HL-60 (cell line): ENCODE results near the gene OPRL1.

Experiments used
- DNase-seq, 2 experiments: peaks; one replicate each; pipeline ENCODE4 v3.0.0-alpha.2; 2010 to 2020; ENCODE audit warnings: low read depth in 1 of 2, low spot score in 1 of 2
- H3K27ac ChIP-seq: fragments of 250-450 bp; sonication (Bioruptor Pico); replicated peaks from 2 replicates; pipeline ENCODE4 v1.5.1; 2020; ENCODE audit warnings: mild to moderate bottlenecking, moderate library complexity
- H3K27me3 ChIP-seq: fragments of 250-450 bp; sonication (Bioruptor Pico); 2 replicates; pipeline ENCODE4 v1.5.1; 2021; ENCODE audit warnings: mild to moderate bottlenecking, moderate library complexity; ENCODE audit not compliant: insufficient read depth, poor library complexity, severe bottlenecking
- H3K4me3 ChIP-seq: replicated peaks from 2 replicates; pipeline ENCODE4 v1.5.1; 2011; ENCODE audit warnings: mild to moderate bottlenecking, control low read depth, low read length; ENCODE audit not compliant: insufficient read depth
- GABPA ChIP-seq: IDR thresholded peaks from 2 replicates; pipeline ENCODE4 v1.6.1; 2012; ENCODE audit warnings: low read depth
- POLR2AphosphoS5 ChIP-seq: IDR thresholded peaks from 2 replicates; pipeline ENCODE4 v1.6.1; 2012; ENCODE audit warnings: low read depth
- REST ChIP-seq: IDR thresholded peaks from 2 replicates; pipeline ENCODE4 v1.6.1; 2012; ENCODE audit warnings: low read depth; ENCODE audit not compliant: insufficient replicate concordance
- SPI1 ChIP-seq: IDR thresholded peaks from 2 replicates; pipeline ENCODE4 v1.6.1; 2012; ENCODE audit warnings: low read depth, mild to moderate bottlenecking, borderline replicate concordance
- TF ChIP-seq, protein P1 (sequence below): IDR thresholded peaks from one replicate; pipeline ENCODE4 v1.5.1; 2011; ENCODE audit warnings: low read length, control low read depth, inconsistent platforms; ENCODE audit not compliant: insufficient read depth

The OPRL1 gene

DNA sequence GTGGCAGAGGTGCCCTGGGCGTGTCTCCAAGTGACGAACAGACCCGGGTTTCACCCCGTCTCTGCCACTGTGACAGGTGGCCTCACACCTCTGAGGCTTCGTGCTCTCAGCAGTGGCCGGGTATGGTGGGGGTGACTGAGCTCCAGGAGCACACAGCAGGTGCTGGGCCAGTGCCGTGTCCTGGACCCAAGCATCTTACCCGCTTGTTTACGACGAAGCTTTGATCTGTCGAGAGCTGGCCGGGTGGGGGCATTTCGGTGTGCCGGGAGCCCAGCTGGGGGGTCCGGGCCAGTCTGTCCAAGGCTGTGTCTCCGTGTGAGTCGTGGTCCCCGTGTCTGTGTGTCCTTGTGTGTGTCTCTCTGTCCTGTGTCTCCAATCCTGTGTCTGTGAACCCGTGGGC, 11.5 kb downstream of the OPRL1 start:
- H3K27me3 ChIP-seq, result no peaks in the 10 kb centered on the region
- no peak for DNase-seq
- no peak overlapping the region for H3K27ac ChIP-seq
- H3K4me3 ChIP-seq, result no peak overlapping the region
- TF ChIP-seq SPI1 (no peak), GABPA (no peak), REST (no peak), POLR2AphosphoS5 (no peak)
- TF ChIP-seq, protein P1, sequence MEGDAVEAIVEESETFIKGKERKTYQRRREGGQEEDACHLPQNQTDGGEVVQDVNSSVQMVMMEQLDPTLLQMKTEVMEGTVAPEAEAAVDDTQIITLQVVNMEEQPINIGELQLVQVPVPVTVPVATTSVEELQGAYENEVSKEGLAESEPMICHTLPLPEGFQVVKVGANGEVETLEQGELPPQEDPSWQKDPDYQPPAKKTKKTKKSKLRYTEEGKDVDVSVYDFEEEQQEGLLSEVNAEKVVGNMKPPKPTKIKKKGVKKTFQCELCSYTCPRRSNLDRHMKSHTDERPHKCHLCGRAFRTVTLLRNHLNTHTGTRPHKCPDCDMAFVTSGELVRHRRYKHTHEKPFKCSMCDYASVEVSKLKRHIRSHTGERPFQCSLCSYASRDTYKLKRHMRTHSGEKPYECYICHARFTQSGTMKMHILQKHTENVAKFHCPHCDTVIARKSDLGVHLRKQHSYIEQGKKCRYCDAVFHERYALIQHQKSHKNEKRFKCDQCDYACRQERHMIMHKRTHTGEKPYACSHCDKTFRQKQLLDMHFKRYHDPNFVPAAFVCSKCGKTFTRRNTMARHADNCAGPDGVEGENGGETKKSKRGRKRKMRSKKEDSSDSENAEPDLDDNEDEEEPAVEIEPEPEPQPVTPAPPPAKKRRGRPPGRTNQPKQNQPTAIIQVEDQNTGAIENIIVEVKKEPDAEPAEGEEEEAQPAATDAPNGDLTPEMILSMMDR, result no peak

- TF ChIP-seq SPI1 (no peak), GABPA (no peak), POLR2AphosphoS5 (no peak), REST (no peak)
- TF ChIP-seq, protein P1, result no peak
- no peak overlapping the region for H3K27ac ChIP-seq
- no peaks in the 10 kb centered on the region for H3K27me3 ChIP-seq
- H3K4me3 ChIP-seq, result no peak overlapping the region
- DNase-seq, result no peak
Measured at GRCh38 chr20:64091770-64092169, 11.9 kb downstream of the OPRL1 start.

GRCh38 chr20:64092258-64093012, 12.6 kb downstream of the OPRL1 start:
- TF ChIP-seq, protein P1, result no peak
- no peak for TF ChIP-seq REST
- TF ChIP-seq POLR2AphosphoS5, result no peak
- no peak for TF ChIP-seq SPI1
- no peak for TF ChIP-seq GABPA
- Histone ChIP-seq H3K27ac (no peak overlapping the region), H3K4me3 (no peak overlapping the region), H3K27me3 (no peaks in the 10 kb centered on the region)
- no peak for DNase-seq
